Anterior cingulate cortex (tissue), 58 donors: ENCODE measurements around the gene STEAP1B.
"Not testable (repeated sequence)": the region's sequence is repeated elsewhere in the genome, so short reads cannot be mapped to it uniquely, and the experiment has no call there.

Source experiments
- DNase-seq, 58 donors: peaks; one replicate each; lab custom pipeline; 2025; lab: John Stamatoyannopoulos, UW

Gene STEAP1B

DNA sequence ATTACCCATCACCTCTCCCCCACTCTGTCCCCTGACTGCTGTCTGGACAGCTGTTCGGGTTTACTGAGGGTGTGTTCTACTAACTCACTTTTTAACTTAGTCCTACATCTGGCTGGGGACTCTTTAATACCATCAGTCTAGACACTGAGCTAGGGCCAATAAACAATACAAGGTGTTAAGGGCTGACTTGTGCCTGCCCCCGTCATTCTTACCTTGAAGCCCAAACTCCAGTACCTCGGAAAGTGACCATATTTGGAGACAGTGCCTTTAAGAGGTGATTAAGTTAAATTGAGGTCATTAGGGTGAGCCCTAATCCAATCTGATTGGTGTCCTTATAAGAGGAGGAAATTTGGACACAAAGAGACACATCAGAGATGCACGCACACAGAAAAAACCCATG, 35.7 kb downstream of the STEAP1B start:
- DNase-seq = no peak

DNA sequence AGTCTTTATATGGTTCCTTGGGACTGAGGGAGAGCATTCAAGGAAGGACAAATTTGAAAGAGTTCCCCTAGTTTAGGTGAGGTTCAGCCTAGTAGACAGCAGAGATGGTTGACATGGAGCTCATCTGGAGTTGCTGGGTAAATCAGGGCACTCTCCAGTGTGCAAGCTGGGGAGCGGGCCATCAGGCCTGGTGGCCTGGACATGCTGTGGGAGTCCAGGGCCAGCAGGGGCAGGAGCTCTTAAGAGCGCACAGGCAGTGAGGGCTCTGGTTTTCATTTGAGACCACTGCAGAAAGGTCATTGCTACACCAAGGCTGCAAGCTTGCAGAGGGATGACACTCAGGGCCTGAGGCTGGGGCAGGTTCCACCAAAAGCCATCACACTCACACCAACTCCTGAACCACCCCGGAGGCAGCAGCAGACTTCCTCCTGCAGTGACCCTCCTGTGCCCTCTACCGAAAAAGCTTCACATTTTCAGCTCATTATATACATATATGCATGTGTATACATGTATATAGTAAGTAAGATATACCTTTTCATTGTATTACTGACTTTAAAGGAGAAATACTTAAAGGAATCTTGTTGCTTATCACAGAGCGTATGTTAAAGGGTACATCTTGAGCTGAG, 39.5 kb downstream of the STEAP1B start:
- DNase-seq = no peak

DNA sequence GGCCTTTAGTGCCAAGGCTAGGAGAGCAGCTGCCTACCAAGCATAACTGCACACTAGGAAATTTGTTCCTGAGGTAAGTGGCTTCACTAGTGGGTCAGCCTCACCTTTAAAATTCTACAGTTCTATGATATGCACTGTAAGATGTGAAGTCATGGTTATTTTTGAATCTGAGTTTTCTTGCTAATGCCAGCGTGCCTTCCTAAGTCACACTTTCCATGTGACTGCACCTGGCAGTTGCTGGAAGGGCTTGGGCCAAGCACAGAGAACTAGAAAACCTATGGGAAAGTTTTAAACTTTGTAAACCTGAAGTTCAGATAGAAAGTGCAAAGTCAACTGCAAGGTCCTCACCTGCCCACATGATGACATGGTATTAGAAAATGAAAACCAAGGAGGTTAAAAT, 42.5 kb downstream of the STEAP1B start:
- no peak for DNase-seq

DNA sequence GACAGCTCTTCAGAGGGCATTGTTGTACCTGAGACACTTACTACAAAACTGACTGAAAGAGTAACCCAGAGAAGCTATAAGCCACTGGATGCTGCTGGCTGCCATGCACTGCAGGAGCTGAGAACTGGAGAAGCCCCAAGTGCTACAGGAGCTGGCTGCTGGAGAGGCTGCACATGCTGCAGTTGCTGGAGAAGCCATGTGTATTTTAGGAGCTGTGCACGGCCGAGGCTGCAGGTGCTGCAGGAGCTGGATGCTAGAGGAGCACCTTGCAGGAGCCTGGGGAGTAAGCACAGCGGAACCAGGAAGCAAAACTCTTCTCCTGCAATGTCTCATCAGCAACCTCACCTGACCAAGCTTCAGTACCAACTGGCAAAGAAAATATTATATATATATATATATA, 45.5 kb downstream of the STEAP1B start:
- DNase-seq = no peak

DNA sequence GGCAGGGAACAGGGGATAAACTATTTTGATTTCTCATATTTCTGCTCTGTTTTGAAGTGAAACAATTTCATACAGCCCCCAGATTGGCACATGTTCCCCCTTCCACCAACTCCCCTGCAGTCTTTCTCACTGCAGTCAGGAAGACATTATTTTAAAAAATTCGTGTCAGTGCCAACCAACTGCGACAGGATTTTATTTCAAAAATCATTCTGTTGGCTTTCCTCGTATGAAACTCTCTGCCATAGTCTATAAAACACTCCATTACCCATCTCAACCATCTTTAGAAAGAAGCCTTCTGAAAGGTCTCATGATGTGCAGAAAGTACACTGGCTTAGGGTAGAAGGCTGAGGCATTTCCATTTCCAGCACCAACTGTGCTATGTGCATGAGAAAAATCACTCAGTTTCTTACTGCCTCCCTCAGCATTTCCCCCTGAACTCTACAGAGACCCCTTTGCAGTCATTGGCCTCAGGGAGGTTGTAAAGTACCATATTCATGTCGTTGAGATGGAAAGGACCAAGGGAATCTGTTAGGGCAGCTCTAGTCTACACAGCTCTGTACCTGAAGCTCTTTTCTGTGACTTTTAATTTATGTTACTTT, 46.9 kb downstream of the STEAP1B start:
- peak in 5 of 58 donors; percentile 24 to 51 (median 41) for DNase-seq

DNA sequence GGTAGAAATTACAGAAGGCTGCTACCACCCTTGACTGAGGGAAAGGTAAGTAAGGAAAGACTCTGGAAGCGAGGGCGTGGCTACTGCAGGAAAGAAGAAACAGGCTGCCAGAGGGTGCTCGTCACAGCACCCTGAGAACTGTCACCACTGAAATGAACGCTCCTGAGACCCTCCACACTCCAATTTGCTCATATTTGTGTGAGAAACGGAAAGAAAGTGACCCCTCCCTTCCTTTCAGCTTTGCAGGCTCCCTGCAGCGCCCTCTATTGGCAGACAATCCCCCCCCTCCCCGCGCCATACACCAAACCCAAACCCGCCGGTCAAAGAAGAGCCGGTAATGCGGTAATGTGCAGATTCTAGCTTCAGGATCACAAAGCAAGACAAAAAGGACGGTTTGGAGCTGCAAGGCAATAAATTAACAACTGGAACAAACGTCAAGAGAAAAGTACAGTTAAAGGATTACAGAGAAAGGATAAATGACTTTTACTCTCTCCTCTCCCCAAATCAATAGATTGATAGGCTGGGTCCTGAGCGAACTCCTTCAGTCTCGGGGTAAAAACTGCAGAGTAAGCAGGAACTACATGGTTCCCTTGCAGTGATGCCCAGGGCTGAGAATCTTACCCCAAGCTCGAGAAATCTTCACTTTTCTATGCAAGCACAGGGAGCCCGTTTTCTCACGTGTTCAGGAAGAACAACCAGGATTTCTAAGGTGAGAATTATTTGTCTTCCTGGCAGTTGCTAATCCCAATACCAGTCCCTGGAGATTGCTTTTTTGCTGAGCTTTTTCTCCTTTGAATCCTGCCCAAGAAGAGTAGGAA, 47.6 kb downstream of the STEAP1B start:
- peak in 53 of 58 donors; percentile 5 to 80 (median 40) for DNase-seq

DNA sequence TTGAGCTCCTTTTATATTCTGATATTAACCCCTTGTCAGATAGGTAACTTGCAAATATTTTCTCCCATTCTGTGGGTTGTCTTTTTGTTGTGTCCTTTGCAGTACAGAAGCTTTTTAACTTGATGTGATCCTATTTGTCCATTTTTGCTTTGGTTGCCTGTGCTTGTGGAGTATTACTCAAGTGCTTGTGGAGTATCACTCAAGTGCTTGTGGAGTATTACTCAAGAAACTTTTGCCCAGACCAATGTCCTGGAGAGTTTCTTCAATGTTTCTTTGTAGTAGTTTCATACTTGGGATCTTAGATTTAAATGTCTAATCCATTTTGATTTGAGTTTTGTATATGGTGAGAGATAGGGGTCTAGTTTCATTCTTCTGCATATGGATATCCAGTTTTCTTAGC, 50.0 kb downstream of the STEAP1B start:
- not testable (repeated sequence) for DNase-seq

DNA sequence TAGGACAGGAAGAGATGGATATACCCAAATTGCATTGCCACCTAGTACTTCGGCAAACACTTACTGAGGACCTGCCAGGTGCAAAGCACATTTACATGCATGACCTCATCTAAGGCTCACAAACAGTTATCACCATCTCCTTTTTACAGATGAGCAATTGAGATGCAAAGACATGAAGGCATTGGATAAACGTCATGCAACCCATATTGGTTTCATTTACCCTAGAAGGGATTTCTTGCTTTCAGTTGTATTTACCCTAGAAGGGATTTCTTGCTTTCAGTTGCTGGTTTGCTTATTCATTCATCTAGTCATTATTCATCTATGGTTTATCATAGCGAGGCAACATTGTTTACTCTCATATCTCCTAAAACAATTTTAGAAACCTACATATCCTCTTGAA, 52.2 kb downstream of the STEAP1B start:
- DNase-seq = no peak

DNA sequence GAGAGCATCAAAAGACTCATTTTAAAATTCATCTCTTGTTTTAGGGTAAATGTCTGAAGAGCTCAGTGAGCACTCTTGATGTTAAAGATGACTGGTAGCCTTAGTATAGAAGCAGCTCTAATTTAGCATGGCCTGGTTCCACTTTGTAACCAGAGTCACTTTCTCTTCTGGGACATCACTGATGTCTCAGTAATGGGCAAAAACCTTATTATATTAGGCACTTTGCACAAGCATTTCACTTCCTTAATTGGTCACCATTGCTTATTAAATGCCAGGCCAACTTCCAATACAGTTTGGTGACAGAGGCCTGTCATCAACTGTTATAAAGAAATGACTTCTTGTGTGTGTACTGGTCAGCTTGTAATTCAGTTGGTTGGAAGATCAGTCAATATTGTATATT, 53.0 kb downstream of the STEAP1B start:
- no peak for DNase-seq

DNA sequence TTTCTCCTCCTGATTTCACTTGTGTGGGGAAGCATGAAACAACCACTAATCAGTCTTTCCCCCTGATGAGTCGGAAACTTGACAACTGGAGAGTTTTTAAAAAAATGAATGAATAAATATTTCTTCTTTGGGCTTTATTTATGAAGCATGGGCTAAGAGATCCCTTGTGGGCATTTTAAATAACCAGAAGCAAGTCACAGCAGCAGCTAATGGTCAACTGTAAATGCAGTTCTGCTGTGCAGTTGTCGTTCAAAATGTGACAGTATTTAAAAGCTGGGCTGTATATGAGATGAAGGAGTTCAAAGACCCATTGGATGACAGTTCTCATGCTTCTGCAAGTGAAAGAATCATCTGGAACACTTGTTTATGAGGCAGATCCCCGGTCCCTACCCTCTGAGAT, 54.1 kb downstream of the STEAP1B start:
- DNase-seq = no peak

DNA sequence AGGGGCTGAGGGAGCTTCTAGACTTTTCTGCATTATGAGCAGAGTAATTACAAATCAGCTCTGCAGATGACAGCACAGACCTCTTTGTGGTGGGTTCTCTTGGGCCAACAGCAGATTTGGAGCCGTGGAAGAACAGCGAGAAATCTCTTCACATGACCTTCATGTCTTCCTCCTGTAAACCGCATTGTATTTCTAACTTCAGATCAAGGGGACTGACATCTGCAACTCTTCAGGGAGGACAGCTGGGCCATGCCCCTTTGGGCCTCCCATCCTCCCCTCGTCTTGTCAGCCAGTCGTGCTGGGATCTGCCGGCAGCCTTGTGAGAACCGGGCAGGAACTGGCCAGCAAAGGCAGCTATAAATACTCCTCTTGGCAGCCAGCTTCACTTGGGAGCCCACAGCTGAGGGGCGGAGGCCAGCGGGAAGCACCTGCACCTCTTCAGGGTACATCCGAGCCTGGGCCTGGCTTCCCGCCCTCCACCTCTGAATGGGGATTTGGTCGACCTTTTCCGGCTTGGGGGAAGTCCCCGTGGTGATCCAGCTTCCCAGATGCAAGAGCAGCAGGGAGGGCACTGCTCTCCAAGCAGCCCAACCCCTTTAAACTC, 54.7 kb downstream of the STEAP1B start:
- peak in 12 of 58 donors; percentile 10 to 38 (median 19) for DNase-seq

DNA sequence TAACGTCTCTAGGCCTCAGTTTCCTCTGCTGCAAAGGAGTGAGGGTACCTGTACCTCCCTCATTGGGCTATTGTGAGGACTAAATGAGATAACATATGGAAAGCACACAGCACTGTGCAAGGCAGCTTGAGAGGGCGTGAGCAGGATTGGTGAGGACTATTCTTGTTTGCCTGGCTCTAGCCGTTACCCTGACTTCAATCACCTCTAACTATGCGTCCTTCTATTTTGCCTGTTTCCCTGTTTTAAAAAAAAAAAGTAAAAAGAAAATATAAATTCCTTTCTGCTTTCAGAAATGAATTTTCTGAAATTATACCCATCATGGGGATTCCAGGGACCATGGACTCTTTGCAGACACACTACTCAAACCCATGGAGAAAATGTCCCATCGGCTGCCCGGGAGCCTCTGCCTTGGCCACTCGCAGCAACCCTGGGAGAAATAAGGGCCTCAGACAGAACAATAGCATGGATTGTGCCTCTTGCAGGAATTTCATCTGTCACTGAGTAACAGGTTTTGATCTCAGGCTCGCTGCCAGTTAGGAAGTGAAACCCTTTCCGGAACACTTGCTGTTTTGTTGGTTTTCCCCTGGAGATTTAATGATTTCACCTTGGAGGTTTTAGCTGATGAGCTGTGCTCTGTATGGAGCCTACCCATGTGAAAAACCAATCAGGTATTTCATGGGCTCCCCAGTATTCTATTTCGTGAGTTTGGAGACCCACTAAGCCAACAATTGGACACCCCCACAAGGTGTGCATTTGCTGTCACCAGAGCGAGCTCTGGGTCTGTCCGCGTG, 55.6 kb downstream of the STEAP1B start:
- peak in 7 of 58 donors; percentile 5 to 42 (median 19) for DNase-seq

DNA sequence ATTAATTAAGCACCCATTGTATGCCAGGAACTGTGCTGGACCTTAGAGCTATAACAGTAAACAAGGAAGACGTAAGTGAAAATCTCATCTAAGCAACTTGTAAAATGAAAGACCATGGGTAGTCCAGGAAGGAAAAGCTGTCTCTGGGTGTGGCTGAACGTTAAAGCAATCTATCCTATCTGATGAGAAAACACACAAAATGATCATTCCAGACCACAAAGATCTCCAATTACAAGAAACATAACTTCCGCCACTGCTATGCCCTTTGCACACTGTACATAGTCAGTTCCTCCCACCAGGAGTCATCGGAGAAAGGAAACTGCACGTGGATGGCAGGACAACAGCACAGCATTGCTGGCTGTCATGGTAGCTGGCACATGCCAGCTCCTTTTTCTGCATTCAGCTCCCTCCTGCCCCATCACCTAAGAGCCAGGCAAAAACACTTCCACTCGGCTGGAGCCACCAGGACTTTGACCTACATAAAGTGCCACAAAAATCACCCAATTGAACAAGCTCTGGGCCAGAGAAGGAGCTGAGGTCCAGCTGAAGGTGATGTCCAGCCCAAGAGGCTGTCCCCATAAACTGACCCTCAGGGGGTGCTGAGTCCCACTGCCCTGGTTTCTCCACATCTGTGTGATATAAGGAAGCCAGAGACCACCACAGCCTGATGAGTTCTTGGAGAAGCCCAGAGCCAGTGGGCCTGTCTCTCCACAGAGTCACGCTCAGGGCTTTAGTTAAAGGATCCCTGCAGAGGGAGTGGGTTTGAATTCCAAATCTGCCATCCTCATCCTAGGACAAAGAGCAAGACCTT, 56.4 kb downstream of the STEAP1B start:
- no peak for DNase-seq

DNA sequence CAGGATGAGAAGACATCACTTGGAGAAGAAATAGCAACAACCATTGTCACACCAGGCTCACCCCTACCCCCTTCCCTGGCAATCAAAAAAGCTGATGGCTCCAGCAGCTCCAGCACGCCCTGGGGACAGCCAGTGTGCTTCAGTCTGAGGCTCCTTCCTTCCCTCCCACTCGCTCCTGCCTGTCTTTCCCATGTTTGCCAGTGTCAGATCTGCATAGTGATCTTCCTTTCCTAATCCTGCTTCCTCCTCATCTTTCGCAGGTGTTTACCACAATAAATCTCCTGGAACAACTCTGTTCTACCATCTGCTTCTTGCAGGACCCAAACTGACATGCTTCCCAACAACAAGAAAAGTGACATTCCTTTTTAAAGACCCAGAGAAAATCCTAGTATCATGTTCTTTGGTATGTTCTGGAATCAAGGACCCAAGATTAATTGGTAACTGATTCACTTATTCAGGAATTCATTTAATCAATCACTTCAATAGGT, 57.1 kb downstream of the STEAP1B start:
- DNase-seq = peak in 2 of 58 donors; percentile 15 to 19

DNA sequence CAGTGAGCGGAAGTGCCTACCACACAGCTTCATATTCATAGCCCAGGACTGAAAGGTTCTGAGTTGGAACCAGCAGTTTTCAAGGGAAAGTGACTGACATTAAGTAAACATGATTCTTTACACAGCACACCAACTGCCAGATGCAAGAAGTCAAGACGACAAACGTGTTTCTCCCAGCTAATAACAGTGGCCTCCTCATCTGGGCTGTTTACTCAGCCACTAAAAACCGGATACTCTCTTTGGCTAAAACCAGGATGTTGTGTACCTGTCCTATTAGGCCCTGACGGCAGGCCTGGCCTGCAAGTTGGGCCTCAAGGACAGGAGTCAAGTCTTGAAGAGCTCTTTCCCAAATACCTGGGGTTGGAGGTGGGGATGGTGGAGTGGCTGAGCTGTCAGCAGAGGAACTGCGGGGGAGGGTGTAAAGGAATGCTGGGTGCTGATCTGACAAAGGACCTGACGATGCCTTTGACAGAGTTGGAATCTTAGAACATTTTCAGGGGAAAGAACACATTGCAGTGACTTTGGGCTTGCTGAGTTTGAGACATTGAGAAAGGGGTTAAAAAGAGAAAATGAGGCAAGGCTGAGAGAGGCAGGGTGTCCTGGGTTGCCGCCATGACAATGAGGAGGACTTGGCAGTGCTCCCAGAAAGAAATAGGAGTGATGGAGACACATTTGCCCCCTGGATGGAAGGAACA, 57.7 kb downstream of the STEAP1B start:
- DNase-seq = no peak

DNA sequence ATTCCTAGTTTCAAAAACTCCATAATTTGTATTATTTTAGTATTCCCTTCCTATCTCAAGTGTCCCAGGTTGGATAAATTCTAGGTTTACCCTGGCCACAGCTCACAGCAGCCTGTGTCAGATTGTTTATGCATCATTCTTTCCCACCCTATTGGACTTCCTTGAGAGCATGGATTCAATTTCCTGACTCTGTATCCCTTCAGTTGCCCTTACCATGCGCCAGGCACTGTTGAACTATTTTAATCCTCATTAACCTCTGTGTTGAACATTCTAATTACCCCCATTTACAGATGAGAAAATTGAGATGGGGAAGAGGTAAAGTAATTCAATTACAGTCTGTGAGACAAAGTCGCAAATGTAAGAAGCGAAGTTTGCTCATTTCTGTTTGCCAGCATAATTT, 58.8 kb downstream of the STEAP1B start:
- no peak for DNase-seq

DNA sequence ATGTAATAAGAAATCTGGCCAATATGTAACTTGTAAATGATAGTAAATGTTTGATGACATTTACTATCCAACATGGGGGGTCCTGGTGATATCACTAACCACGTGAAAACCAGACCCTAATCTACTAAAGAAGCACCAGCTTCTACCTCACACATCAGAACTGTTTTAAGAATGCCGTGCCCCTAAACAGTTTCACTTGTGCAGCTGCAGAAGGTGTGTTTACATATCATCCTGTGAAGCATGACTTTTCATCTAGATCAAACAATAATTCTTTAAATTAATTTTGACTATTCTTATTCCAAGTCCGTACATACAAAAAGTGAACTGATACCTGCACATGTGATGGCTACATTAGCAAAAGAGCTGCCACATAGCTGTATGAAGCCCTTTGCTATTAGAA, 61.0 kb downstream of the STEAP1B start:
- DNase-seq = no peak

DNA sequence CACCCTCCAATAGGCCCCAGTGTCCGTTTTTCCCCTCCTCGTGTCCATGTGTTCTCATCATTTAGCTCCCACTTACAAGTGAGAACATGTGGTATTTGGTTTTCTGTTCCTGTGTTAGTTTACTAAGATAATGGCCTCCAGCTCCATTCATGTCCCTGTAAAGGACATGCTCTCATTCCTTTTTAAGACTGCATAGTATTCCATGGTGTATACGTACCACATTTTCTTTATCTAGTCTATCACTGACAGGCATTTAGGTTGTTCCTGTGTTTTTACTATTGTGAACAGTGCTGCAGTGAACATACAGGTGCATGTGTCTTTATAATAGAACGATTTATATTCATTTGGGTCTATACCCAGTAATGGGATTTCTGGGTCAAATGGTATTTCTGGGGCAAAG, 63.4 kb downstream of the STEAP1B start:
- not testable (repeated sequence) for DNase-seq

DNA sequence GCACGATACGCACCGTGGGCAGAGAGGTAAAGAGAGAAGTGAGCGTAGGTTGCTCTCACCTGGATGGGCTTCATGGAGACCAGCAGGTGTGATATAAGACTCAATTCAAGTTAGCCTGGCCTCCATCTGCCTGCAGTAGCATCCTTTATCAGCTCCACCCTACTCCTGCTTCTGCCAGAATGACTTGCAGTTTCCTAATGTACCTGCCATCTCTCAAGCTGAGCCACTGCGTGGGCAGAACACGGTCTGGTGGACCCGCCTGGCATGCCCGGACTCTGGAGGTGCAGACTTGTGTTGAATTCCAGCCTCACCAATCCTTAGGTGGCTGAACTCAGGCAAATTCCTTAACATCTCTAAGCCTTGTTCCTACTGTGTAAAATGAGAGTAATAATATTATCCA, 64.3 kb downstream of the STEAP1B start:
- DNase-seq = no peak
